ENCODE data around the gene CELA1. TPM values are rescaled to one million over a fixed set of nuclear protein-coding genes. Genes with fewer than 3 reads are reported as not detected.

Gene CELA1
- total RNA-seq, 1 experiment from 2014 or later = not detected

- no peak overlapping the region for H3K14ac ChIP-seq (ENCODE audit: insufficient read depth, low read length)
- Mint-ChIP-seq H3K36me3 (ENCODE audit: insufficient read depth in 1 of 3, low read depth in 3 of 3) (no peaks in the 10 kb centered on the region), H3K27ac (0 out of 7 replicates have a peak overlapping the region, but pooled peaks of 1 of the 3 experiments have one; percentile 64), H3K4me3 (no peak overlapping the region), H3K27me3 (ENCODE audit: low read depth) (peaks cover 3% of the 10 kb centered on the region), H3K4me1 (peaks cover 18 to 19% of the 10 kb centered on the region in 2 experiments), H3K9me3 (no peaks in the 10 kb centered on the region; a peak in 1 of 5 replicates)
- no peaks in the 10 kb centered on the region for H3K79me1 ChIP-seq (ENCODE audit: insufficient read depth, low read depth, low read length, poor library complexity, severe bottlenecking)
- no peak overlapping the region for H4K5ac ChIP-seq (ENCODE audit: insufficient read length, low read depth, low read length)
- H3K27ac ChIP-seq (ENCODE audit: insufficient read length, low read depth, low read length) = no peak overlapping the region
- no peaks in the 10 kb centered on the region for H3K9me3 ChIP-seq (ENCODE audit: control insufficient read depth, low read depth, low read length)
- DNase-seq = no peak
- no peak overlapping the region for H3T11ph ChIP-seq (ENCODE audit: low read length)
- no peak for TF ChIP-seq CTCF (conservative IDR thresholded peaks at IDR 0.05)
- H3K79me2 ChIP-seq (ENCODE audit: insufficient read depth, low read length) = no peaks in the 10 kb centered on the region
- no peak overlapping the region for H3K4me2 ChIP-seq (ENCODE audit: insufficient read depth, insufficient read length, low read length)
- H3K27me3 ChIP-seq (ENCODE audit: insufficient read depth, low read length) = no peaks in the 10 kb centered on the region
- no peaks in the 10 kb centered on the region for H4K20me1 ChIP-seq (ENCODE audit: control insufficient read depth, insufficient read depth, insufficient read length)
- H3K23me2 ChIP-seq (ENCODE audit: insufficient read length, low read depth, low read length, poor library complexity, severe bottlenecking) = no peaks in the 10 kb centered on the region
- H3K56ac ChIP-seq (ENCODE audit: insufficient read length, low read depth, low read length) = no peak overlapping the region
- H2BK20ac ChIP-seq (ENCODE audit: low read depth, low read length, poor library complexity, severe bottlenecking) = no peak overlapping the region
- H2BK15ac ChIP-seq (ENCODE audit: low read depth, low read length) = no peak overlapping the region
- H3K18ac ChIP-seq (ENCODE audit: insufficient read length, low read depth, low read length) = no peak overlapping the region
- H2BK120ac ChIP-seq (ENCODE audit: low read depth, low read length, poor library complexity, severe bottlenecking) = no peak overlapping the region
- no CpG with 5 or more reads among the region's 4 CpGs for WGBS (ENCODE audit: extremely low coverage, insufficient read length, low lambda C conversion rate)
- no peak overlapping the region for H3K4ac ChIP-seq (ENCODE audit: low read depth, low read length)
- H2BK5ac ChIP-seq (ENCODE audit: insufficient read length, low read length) = no peak overlapping the region
- no peak overlapping the region for H2AFZ ChIP-seq (ENCODE audit: low read length)
- no peak overlapping the region for H2BK12ac ChIP-seq (ENCODE audit: insufficient read length, low read depth, low read length)
- H3K9ac ChIP-seq (ENCODE audit: extremely low read depth, insufficient read length, low read length) = no peak overlapping the region
- H4K91ac ChIP-seq (ENCODE audit: insufficient read length, low read depth, low read length) = no peak overlapping the region
- no peak overlapping the region for H2AK5ac ChIP-seq (ENCODE audit: insufficient read length, low read length)
- H3K23ac ChIP-seq (ENCODE audit: insufficient read length, low read depth, low read length) = no peak overlapping the region
- H4K8ac ChIP-seq (replicated peaks; ENCODE audit: insufficient read length, low read depth, low read length) = no peak overlapping the region
- no peaks in the 10 kb centered on the region for H3K4me1 ChIP-seq (ENCODE audit: insufficient read depth, low read length)
Measured at GRCh38 chr12:51348116-51348515, 1.6 kb upstream of the CELA1 start.

Measured in H9 (cell line).